Osteocyte (in vitro differentiated cells): Measurements from ENCODE around the gene PTGER1. TPM values are rescaled to one million over a fixed set of nuclear protein-coding genes. Genes with fewer than 3 reads are reported as not detected.

Source experiments
- DNase-seq: peaks from one replicate; pipeline ENCODE4 v3.0.0; 2021; ENCODE audit warnings: mixed read lengths; ENCODE audit not compliant: unreplicated experiment; ENCODE audit errors: extremely low spot score
- H3K27ac Mint-ChIP-seq: one replicate; pipeline ENCODE4 v1.8.0; 2021; ENCODE audit warnings: mild to moderate bottlenecking, mixed read lengths; ENCODE audit not compliant: unreplicated experiment
- H3K27me3 Mint-ChIP-seq: one replicate; pipeline ENCODE4 v1.8.0; 2021; ENCODE audit warnings: mixed read lengths; ENCODE audit not compliant: unreplicated experiment
- H3K36me3 Mint-ChIP-seq: one replicate; pipeline ENCODE4 v1.8.0; 2021; ENCODE audit warnings: mixed read lengths; ENCODE audit not compliant: unreplicated experiment
- H3K4me1 Mint-ChIP-seq: one replicate; pipeline ENCODE4 v1.8.0; 2021; ENCODE audit warnings: mixed read lengths; ENCODE audit not compliant: unreplicated experiment
- H3K4me3 Mint-ChIP-seq: one replicate; pipeline ENCODE4 v1.8.0; 2021; ENCODE audit warnings: mild to moderate bottlenecking, moderate library complexity, mixed read lengths; ENCODE audit not compliant: unreplicated experiment
- H3K9me3 Mint-ChIP-seq: one replicate; pipeline ENCODE4 v1.8.0; 2021; ENCODE audit warnings: mixed read lengths; ENCODE audit not compliant: unreplicated experiment
- total RNA-seq: library from RNA; stranded (reverse); gene quantifications from 2 replicates; pipeline ENCODE4 v1.2.1, GENCODE V29; 2021
- TF ChIP-seq, protein P1 (sequence below): fragments of 200-600 bp; sonication (generic); IDR thresholded peaks from 2 replicates; pipeline ENCODE4 v1.5.0; 2021; ENCODE audit warnings: antibody characterized with exemption, mild to moderate bottlenecking, moderate library complexity

PTGER1 gene
- total RNA-seq, 1 donor from 2014 or later, result 1.0 TPM

DNA sequence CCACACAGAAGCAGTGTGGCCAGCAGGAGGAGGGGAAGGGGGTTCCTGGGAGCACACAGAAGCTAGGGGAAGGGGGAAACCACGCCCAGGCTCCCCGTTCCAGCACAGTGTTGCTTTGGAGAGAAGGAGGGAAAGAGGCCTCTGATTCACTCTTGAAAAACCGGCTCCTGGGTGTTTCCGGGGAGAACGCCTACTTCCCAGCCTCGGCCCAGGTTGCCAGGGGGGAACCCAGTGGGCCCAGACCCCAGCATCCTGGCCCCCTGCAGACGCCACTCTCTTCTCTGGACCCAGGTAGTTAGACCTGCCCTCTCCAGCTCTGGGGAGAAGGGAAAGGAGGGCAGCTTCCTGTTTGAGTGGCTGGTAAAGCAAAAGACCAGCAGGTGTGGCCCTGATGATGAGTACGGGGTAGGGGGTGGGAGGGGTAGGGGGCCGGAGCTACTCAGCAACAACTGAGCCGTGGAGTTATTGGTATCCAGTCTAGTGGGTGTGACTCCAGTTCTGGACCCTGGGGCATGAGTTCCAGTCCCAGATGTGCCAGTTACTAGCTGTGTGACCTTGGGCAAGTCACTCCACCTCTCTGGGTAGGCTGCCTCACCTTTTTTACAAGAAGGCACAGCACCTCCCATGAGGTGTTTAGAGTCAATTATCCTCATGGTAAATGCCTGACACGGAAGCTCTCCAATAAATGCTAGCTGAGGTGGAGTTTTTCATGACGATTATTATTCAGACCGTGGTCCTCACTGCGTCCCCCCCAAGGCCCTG is 19.9 kb upstream of the PTGER1 start:
- no peaks in the 10 kb centered on the region for H3K27me3 Mint-ChIP-seq
- H3K4me1 Mint-ChIP-seq, result peaks cover 29% of the 10 kb centered on the region
- TF ChIP-seq, protein P1, sequence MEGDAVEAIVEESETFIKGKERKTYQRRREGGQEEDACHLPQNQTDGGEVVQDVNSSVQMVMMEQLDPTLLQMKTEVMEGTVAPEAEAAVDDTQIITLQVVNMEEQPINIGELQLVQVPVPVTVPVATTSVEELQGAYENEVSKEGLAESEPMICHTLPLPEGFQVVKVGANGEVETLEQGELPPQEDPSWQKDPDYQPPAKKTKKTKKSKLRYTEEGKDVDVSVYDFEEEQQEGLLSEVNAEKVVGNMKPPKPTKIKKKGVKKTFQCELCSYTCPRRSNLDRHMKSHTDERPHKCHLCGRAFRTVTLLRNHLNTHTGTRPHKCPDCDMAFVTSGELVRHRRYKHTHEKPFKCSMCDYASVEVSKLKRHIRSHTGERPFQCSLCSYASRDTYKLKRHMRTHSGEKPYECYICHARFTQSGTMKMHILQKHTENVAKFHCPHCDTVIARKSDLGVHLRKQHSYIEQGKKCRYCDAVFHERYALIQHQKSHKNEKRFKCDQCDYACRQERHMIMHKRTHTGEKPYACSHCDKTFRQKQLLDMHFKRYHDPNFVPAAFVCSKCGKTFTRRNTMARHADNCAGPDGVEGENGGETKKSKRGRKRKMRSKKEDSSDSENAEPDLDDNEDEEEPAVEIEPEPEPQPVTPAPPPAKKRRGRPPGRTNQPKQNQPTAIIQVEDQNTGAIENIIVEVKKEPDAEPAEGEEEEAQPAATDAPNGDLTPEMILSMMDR, result no peak
- peaks cover 11% of the 10 kb centered on the region for H3K36me3 Mint-ChIP-seq
- H3K27ac Mint-ChIP-seq, result peak overlapping the region; percentile 71
- no peaks in the 10 kb centered on the region for H3K9me3 Mint-ChIP-seq
- no peak for DNase-seq
- peak overlapping the region; percentile 85 for H3K4me3 Mint-ChIP-seq

DNA sequence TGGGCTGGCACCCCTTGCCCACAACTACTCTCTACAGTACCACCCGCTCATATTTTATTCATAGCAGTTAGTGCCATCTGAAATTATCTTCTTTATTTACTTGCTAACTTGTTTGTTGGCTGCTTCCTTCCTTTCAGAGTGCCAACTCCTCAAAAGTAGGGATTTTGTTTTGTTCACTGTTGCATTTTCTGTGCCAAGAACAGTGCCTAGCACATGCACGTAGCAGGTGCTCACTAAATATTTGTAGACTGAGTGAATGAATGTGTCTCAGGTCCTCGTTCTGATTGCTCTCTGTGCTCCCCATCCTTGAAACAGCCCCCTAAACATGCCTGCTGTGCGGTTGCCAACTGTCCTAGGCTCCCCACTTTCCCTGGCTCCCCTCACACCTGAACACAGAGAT is 19.3 kb upstream of the PTGER1 start:
- Mint-ChIP-seq H3K27me3 (no peaks in the 10 kb centered on the region), H3K27ac (no peak overlapping the region), H3K36me3 (peaks cover 17% of the 10 kb centered on the region), H3K4me1 (peaks cover 29% of the 10 kb centered on the region), H3K9me3 (no peaks in the 10 kb centered on the region), H3K4me3 (peak overlapping the region; percentile 85)
- DNase-seq, result no peak
- TF ChIP-seq, protein P1, result no peak

DNA sequence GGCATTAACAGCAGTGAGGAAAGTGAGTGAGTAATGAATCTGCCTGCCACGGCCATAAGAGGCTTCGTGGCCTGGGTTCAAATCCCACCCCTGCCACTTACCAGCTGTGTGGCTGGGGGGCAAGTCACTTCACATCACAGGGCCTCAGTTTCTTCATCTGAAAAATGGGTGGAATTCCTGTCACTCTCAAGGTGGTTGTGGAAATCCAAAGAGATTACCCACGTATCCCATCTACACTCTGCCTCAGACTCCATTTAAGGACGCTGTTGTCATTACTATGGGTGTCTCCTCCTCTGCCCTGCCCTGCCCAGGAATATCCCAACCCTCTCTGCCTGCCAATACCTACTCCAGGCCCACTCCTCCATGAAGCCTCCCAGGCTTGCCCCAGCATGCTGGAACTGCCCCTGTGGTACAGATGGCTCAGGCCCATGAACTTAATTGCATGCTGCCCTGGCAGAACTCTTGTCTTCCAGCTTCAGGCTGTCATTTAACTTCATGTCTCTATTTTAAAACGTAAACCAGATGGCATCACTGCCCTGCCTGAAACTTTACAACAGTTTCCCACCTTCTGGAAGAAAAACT is 17.7 kb upstream of the PTGER1 start:
- H3K9me3 Mint-ChIP-seq, result no peaks in the 10 kb centered on the region
- H3K27ac Mint-ChIP-seq, result no peak overlapping the region
- peaks cover 29% of the 10 kb centered on the region for H3K4me1 Mint-ChIP-seq
- H3K4me3 Mint-ChIP-seq, result no peak overlapping the region
- H3K27me3 Mint-ChIP-seq, result no peaks in the 10 kb centered on the region
- H3K36me3 Mint-ChIP-seq, result peaks cover 21% of the 10 kb centered on the region
- TF ChIP-seq, protein P1, result no peak
- no peak for DNase-seq

DNA sequence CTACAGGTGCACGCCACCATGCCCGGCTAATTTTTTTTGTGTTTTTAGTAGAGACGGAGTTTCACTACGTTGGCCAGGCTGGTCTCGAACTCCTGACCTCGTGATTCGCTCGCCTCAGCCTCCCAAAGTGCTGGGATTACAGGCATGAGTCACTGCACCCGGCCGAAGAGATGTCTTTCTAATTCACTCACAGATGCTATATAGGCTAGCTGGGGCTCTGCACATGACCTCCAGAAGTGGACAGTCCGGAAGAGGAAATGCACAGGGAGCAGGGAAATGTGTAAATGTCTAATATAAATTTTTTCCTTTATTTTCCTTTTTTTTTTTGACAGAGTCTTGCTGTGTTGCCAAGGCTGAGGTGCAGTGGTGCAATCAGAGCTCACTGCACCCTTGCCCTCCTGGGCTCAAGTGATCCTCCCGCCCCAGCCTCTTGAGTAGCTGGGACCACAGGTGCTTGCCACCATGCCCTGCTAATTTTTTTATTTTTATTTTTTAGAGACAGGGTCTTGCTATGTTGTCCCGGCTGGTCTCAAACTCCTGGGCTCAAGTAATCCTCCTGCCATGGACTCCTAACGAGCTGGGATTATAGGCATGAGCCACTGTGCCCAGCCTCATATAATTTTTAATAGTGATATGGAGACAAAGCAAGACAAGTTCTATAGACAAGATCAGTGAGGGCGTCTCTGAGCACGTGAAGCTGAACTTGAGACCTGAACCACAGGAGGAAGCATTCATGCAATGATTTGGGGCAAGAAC is 12.4 kb upstream of the PTGER1 start:
- Mint-ChIP-seq H3K4me1 (no peaks in the 10 kb centered on the region), H3K27ac (no peak overlapping the region), H3K36me3 (peaks cover 31% of the 10 kb centered on the region), H3K27me3 (no peaks in the 10 kb centered on the region), H3K9me3 (no peaks in the 10 kb centered on the region), H3K4me3 (no peak overlapping the region)
- DNase-seq, result no peak
- TF ChIP-seq, protein P1, result no peak
